ENCODE results near the gene ARSG.

DNA sequence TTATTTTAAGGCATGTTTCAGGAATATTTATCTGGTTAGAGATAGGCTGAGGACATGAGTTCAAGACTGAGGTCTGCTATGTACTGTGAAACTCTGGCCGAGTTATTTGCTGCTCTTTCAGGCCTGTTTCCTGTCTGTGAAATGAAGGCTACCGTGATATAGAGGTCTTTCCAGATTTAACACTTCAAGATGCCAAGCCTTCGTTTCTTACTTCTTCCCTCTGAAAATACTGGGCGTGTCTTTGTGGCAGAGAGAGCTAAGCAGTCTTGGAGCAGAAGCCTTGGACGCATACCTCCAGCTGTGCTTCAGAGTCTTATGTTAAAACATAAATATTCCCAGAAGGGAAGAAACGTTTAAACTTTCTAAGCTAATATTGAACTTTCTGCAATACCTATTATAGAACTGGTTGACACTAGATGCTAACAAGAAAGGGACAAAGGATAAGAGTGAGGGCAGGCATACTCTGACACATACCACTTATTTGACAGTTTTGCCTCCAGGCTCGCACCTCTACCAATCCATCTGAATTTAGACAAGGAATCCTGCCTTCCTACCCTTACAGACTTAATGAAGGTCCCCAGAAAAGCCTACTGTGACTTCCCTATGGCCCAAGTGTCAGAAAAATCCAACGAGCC is 148.5 kb downstream of the ARSG start:
- no peak for TF ChIP-seq SMC3 (IDR thresholded peaks at IDR 0.05; ENCODE audit: low read depth, low read length)
- TF ChIP-seq, protein P1, sequence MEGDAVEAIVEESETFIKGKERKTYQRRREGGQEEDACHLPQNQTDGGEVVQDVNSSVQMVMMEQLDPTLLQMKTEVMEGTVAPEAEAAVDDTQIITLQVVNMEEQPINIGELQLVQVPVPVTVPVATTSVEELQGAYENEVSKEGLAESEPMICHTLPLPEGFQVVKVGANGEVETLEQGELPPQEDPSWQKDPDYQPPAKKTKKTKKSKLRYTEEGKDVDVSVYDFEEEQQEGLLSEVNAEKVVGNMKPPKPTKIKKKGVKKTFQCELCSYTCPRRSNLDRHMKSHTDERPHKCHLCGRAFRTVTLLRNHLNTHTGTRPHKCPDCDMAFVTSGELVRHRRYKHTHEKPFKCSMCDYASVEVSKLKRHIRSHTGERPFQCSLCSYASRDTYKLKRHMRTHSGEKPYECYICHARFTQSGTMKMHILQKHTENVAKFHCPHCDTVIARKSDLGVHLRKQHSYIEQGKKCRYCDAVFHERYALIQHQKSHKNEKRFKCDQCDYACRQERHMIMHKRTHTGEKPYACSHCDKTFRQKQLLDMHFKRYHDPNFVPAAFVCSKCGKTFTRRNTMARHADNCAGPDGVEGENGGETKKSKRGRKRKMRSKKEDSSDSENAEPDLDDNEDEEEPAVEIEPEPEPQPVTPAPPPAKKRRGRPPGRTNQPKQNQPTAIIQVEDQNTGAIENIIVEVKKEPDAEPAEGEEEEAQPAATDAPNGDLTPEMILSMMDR (conservative IDR thresholded peaks at IDR 0.05; ENCODE audit: low read depth, low read length) = no peak
- no peak for TF ChIP-seq POLR2A (IDR thresholded peaks at IDR 0.05; ENCODE audit: low read depth, low read length)
- TF ChIP-seq RFX5 (IDR thresholded peaks at IDR 0.05; ENCODE audit: low read depth, low read length) = no peak

All from IMR-90 (cell line).